Adipose tissue (tissue), 3 donors: ENCODE data around the gene OR10H5. TPM values are rescaled to one million over a fixed set of nuclear protein-coding genes. Genes with fewer than 3 reads are reported as not detected.
"Not testable (repeated sequence)": the region's sequence is repeated elsewhere in the genome, so short reads cannot be mapped to it uniquely, and the experiment has no call there.

Experiments used
- H3K27ac ChIP-seq: one replicate; pipeline ENCODE4 v1.5.1; 2013; ENCODE audit warnings: low read depth, low read length
- WGBS, 3 donors: extraction: QIAGEN DNeasy Blood & Tissue Kit; methylation state at CpG; one replicate each; pipeline ENCODE4 v1.1.7; 2013; 5-methylcytosine and 5-hydroxymethylcytosine counted together
- polyA plus RNA-seq, 3 donors: library from polyadenylated mRNA; stranded (reverse); fragments of 200-250 nt; gene quantifications; one replicate each; pipeline ENCODE4 v1.2.3, GENCODE V29; 2013
- donor health status: healthy with polysubstance abuse.
- donor health status: Bipolar disorder and iron deficiency.
- donor health status: healthy.

OR10H5 gene
- polyA plus RNA-seq, result under 1 TPM in 1 of 3 donors, not detected in 2; 0.11 TPM

GRCh38 chr19:15787611-15788155 is at the start of gene OR10H5:
Gene OR10H5 (plus strand): TSS chr19:15787661. CDS start chr19:15794049, 6,388 bp downstream.
- WGBS, 3 donors, result 68 to 74% (median 70%) methylated on average over 6 of the region's 6 CpGs

GRCh38 chr19:15737722-15738121 is 49.7 kb upstream of the OR10H5 start, which contains the start of gene OR10H3:
Gene OR10H3 (plus strand): TSS chr19:15737985. CDS start chr19:15741393, 3,408 bp downstream.
- no peak within 1 kb of the TSS for H3K27ac ChIP-seq
- WGBS, 3 donors, result 53 to 67% (median 66%) methylated on average over 4 of the region's 4 CpGs

More at GRCh38 chr19:15787611-15788155, at the start of gene OR10H5:
- no peak within 1 kb of the TSS for H3K27ac ChIP-seq

DNA sequence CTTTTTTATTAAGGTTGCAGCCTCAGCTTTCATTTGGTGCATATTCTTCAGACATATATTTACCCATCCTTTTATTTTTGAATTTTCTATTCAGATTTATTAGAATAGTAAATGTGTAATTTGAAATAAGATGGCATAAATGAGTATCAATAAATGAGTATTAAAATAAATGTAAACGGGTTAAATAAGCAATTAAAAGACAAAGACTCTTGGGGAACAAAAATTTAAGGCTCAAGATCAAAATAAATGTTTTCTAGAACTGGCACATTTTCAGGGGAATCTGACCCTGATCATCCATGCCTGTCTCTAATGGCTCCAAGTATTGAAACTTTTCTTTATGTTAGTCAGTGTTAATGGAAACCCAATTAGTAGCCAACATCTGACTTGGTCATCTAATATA is 46.7 kb upstream of the OR10H5 start:
- no peak overlapping the region for H3K27ac ChIP-seq
- 68 to 81% (median 70%) methylated on average over 1 of the region's 1 CpG for WGBS, 3 donors

DNA sequence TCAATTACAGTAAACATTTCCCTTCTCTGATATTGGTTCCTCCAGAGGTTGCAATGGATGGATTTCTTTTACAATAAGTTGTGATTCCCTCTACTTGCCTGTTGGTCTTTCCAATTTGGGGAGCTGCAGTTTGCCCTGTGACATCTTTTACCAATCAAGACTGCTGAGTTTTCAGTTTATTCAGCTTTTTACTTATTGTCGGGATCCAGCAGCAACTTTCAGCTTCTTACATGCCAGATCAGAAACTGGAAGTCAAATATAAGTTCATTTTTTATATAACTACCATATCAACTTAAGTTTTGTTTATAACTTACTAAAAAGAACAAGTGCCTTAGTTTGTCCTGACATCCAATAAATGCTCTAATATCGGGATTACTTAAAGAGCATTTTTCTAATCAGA is 39.2 kb upstream of the OR10H5 start:
- whole genome bisulfite sequencing, 3 donors, result 67 to 82% (median 77%) methylated on average over 2 of the region's 2 CpGs
- H3K27ac ChIP-seq, result no peak overlapping the region

GRCh38 chr19:15758379-15758778 is 29.1 kb upstream of the OR10H5 start:
- no peak overlapping the region for H3K27ac ChIP-seq
- WGBS, 3 donors, result 53 to 59% (median 58%) methylated on average over 2 of the region's 2 CpGs

DNA sequence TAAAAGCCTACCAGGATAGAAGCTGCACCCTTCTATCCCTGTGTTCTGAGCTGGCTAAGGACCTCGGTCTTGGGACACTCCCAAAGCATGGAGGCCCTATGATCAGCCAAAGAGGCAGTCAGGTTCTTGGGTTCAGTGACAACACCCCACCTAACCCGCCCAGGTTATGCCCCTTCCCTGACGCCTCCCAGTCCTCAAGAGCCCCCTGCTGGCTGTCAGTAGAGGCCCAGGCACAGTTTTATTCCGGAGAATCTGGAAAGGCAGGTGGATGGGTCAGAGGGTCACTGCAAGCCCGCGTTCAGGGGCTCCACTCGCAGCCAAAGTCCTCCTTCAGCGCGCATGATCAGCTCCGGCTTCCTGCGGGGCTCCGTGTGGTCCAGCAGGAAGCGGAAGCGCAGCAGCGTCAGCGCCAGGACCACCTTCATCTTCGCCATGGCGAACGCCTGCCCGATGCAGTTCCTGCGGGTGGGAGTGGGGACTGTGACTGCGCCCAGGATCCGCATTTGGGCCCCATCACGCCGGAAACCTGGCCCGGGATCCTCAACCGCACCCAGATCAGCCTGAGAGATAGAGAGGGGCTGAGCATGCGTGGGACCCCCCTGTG is 27.4 kb upstream of the OR10H5 start:
- 33 to 38% (median 34%) methylated on average over 27 to 28 of the region's 28 CpGs for WGBS, 3 donors
- H3K27ac ChIP-seq, result no peak overlapping the region

- no peak overlapping the region for H3K27ac ChIP-seq
- WGBS, 3 donors, result 31 to 35% (median 35%) methylated on average over 6 of the region's 6 CpGs
Measured at GRCh38 chr19:15769586-15769985, 17.9 kb upstream of the OR10H5 start.

GRCh38 chr19:15774159-15774558 is 13.3 kb upstream of the OR10H5 start:
- WGBS, 3 donors, result 58 to 70% (median 67%) methylated on average over 3 of the region's 3 CpGs
- not testable (repeated sequence) for H3K27ac ChIP-seq

DNA sequence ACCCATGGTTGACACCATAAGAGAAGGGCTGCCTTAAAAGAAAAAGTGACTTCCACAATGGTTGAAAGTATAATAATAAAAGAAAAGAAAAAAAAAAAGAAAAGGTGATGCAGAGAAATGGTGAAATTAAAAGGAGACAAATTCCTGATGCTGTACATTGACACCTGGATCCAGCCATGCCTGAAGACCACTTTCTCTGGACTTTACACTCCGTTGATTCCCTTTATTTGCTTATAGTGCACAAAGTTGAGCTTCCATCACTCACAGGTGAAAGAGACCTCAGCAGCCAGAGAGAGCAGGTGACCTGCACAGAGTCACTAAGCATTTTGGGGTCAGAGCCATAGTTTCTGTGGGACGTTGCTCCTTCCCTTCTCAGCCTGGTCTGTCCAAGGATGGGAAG is 12.2 kb upstream of the OR10H5 start:
- 53 to 72% (median 67%) methylated on average over 2 of the region's 2 CpGs for WGBS, 3 donors
- no peak overlapping the region for H3K27ac ChIP-seq

DNA sequence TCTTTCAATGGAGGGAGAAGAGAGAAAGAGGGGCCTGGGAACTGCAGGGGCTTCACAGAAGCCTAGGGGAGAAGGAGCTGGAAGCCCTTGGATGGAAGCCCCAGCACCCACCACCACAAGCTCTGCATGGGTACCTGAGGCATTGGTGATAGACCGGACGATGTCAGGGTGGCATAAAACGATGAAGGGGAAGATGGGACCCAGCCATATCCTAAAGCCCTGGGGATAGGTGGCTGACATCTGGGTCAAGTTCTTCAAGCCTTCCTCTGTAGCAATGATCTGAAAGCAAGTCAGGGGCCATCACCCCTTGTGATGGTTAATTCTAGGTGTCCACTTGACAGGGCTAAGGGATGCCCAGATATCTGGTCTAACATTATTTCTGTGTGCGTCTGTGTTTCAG is 11.2 kb upstream of the OR10H5 start:
- H3K27ac ChIP-seq, result no peak overlapping the region
- WGBS, 3 donors, result 86 to 95% (median 94%) methylated on average over 4 of the region's 4 CpGs

DNA sequence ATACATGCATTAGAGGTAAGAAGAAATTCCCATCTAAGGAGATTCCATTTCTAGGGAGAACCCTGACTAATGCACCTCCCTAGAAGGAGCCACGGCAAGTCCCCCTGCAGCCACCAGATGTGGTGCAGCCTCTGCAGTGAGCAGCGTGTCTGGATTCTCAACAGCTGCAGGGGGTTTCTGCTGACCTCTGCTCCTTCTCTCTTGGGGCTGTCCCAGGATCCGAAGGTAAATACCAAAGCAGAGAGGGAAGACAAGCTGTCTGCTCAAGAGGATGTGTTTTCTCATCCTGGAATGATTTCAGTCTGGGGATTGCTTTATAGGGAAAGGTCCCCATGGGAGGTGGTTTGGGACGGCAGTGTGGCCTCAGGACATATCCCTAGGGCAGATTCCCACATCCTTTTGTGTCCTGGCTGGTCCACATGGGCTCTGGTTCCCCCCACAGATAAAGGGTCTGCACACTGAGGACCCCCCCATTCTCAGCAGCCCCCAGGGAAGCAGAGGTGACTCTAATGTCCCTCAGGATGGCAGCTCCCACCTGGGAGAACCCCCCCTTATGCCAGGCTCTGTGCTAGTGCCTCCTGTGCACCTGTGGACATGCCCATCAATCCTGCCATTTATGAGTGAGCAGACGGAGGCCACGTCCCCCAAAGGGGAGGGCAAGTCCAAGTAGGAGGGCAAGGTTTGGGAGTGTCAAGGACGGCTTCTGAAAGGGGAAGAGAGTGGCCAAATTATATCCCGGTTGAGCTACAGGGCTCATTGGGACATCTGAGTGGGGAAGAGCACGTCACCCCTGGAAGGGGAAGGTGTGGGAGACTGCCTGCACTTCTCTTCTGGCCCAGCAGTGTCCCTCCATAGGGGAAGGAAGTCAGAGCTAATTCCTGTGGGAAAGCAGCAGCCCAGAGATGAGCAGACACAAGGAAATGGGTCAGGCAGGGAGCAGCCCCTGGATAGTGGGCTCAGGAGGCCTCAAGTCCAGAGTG is 10.2 kb upstream of the OR10H5 start:
- no peak overlapping the region for H3K27ac ChIP-seq
- 47 to 56% (median 49%) methylated on average over 9 of the region's 9 CpGs for WGBS, 3 donors

GRCh38 chr19:15779756-15780476 is 7.5 kb upstream of the OR10H5 start:
- 16 to 29% (median 17%) methylated on average over 9 to 10 of the region's 10 CpGs for WGBS, 3 donors
- H3K27ac ChIP-seq, result peak overlapping the region; percentile 19

- WGBS, 3 donors, result 82 to 88% (median 84%) methylated on average over 7 of the region's 7 CpGs
- H3K27ac ChIP-seq, result peak overlapping the region; percentile 19
Measured at GRCh38 chr19:15780610-15781418, 6.6 kb upstream of the OR10H5 start.

DNA sequence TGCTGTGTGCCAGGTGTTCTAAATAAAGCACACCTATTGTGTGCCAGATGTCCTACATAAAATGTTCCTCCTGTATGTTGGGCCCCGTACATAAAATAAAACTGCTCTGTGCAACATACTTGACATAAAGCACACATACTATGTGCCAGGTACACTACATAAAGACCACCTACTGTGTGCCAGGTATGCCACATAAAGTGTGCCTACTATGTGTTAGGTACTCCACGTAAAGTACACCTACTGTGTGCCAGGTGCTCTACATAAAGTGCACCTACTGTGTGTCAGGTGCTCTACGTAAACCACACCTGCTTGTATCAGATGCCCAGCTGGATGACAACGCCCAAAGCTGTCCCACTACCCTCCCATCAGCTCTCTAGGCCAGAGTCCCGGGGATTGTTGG is 5.8 kb upstream of the OR10H5 start:
- WGBS, 3 donors, result 83 to 86% (median 83%) methylated on average over 5 of the region's 5 CpGs
- H3K27ac ChIP-seq, result no peak overlapping the region

DNA sequence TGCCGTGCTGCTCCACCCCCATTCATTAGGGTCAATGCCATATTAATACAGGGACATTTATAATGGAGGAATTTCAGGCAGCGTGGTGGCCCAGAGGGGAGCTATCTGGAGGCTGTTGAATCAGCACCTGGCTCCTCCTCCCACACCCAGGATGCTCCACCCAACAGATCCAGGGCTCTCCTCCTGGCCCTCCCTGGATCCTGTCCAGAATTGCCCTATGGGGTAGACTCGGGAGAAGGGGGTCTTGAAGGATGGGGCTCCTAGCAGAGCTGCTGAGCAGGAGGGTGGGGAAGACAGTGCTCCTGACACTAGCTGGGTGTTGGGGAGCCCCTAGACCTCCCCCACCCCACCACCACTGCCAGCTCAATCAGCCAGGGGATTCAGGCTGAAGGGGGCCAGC is 5.2 kb upstream of the OR10H5 start:
- H3K27ac ChIP-seq, result no peak overlapping the region
- WGBS, 3 donors, result 63 to 72% (median 68%) methylated on average over 3 of the region's 3 CpGs

GRCh38 chr19:15782896-15783295 is 4.6 kb upstream of the OR10H5 start:
- not testable (repeated sequence) for H3K27ac ChIP-seq
- WGBS, 3 donors, result 25 to 44% (median 43%) methylated on average over 7 of the region's 7 CpGs

DNA sequence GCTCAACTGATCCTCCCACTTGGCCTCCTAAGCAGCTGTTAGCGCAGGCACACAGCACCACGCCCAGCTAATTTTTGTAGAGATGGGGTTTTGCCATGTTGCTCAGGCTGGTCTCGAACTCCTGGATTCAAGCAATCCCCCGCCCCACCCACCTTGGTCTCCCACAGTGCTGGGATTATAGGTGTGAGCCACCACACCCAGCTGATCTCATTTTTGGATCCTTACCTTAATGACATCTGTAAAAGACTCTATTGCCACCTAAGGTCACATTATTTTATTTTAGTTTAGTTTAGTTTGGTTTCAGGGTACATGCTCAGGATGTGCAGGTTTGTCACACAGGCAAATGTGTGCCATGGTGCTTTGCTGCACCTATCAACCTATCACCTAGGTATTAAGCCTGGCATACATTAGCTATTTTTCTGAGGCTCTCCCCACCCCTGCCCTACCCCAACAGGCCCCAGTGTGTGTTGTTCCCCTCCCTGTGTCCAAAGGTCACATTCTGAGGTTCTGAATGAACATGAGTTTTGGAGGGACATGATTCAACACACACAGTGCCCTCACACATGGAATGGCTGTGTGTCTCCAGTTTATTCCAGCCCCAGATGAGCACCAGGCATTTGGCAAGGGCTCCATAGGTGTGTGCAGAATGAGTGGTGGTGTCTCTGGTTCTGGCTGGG is 1.3 kb downstream of the OR10H5 start:
- H3K27ac ChIP-seq, result no peak overlapping the region
- WGBS, 3 donors, result 76 to 95% (median 77%) methylated on average over 4 of the region's 4 CpGs
